Measurements from ENCODE around the gene ESPN.

Gene ESPN

DNA sequence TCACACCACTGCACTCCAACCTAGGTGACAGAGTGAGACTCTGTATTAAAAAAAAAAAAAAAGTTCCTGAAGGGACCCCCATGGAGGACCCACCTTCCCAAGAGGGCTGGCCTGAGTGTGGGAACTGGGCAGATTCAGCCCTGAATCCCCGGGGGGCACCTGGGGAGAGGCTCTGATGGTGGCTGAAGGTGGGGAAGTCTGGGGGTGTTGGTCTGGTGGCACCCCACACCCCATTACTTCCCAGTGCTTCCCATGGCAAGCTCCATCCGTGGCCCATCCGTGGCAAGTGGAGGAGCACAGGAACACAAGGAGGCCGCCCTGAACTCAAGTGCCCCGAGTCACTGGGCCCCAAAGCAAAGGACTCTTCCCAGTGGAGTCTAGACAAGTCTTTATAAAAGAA, 42.2 kb downstream of the ESPN start:
- DNase-seq = no peak

DNA sequence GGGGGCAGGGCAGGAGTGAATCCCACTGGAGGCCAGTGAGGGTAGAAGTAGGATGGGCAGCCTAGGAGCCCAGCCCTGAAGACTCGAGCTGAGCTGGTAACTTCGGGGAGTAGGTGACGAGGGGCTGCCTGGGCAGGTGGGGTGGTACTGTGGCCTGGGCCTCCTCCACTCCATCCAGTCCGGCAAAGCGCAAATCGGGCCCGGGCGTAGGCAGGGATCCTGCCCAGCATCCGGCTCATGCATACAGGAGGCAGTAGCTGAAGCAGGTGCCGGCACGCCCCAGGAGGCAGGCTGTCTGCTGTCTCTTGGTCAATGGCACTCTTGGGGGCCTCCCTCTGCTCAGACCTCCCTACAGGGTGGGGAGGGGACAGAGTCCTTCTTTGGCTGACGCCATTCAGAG, 42.6 kb downstream of the ESPN start:
- DNase-seq = no peak

DNA sequence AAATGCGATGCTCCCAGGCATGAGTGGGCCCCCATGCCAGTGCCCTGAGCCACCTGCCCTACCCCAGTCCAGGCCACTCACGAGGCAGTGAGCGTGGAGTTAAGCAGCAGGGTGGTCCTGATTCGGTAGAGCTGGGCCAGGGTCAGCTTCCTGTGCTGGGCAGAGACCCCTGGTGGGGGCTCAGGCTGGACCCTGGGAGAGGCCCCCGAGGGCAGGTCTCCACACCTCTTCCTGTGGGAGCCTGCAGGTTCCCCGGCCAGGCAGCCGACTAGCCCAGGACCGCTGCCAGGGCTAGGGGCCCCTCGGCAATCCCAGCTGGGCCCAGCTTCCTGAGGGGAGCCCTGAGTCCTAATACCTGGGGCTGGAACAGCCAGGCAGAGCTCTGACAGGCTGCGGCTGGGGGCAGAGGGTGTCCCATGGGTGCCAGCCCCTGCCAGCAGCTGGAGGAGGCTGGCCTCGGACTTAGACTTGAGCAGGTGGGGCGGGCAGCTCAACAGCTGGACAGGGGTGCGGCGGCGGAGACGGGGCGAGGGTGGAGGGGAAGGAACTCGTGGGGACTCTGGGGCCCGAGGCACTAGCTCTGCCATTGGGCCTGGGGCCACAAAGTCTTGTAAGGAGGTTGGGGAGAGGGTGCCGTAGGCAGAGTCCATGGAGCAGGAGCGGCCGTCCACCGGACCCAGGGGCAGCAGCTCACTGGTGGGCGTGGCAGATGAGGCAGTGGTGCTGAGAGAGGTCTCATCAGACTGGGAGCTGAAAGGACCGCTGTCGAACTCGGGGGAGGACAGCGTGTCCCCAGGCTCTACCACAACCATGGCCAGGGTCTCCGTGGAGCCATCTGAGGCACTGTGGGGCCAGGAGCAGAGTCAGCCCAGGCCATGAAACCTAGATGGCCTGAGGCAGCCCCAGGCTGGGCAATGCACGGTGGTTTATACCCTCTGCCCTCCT, 43.4 kb downstream of the ESPN start:
- no peak for DNase-seq

DNA sequence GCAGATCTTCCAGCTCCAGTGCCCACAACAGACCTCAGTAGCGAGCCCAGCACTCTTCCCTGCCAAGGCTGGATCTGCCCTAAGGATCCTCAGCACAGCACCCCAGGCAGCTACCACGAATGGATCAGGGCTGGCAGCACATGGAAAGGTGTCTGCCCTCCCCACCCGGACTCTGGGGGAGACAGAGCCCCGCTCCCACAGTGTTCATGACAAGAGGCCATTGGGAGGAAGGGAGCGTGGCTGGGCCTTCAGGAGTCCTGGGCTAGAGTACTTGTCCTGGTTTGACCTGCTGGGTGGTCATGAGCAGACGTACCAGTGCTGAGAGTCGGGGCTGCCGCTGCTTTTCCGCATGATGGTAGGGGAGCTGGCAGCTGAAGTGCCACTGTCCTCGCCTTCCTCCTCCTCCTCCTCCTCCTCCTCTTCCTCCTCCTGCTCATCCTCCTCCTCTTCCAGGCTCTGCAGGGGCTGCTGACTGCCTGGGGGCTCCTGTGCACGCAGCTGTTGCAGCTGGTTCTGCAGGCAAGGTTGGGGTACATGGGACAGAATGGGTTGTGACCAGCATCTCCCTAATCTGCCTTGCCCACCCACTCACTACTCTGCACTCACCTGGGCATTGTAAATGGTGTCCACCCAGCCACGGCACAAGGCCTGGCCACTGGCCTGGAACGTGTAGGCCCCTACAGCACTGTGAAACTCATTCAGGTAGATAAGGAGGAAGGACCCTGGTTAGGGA, 44.3 kb downstream of the ESPN start:
- no peak for DNase-seq

DNA sequence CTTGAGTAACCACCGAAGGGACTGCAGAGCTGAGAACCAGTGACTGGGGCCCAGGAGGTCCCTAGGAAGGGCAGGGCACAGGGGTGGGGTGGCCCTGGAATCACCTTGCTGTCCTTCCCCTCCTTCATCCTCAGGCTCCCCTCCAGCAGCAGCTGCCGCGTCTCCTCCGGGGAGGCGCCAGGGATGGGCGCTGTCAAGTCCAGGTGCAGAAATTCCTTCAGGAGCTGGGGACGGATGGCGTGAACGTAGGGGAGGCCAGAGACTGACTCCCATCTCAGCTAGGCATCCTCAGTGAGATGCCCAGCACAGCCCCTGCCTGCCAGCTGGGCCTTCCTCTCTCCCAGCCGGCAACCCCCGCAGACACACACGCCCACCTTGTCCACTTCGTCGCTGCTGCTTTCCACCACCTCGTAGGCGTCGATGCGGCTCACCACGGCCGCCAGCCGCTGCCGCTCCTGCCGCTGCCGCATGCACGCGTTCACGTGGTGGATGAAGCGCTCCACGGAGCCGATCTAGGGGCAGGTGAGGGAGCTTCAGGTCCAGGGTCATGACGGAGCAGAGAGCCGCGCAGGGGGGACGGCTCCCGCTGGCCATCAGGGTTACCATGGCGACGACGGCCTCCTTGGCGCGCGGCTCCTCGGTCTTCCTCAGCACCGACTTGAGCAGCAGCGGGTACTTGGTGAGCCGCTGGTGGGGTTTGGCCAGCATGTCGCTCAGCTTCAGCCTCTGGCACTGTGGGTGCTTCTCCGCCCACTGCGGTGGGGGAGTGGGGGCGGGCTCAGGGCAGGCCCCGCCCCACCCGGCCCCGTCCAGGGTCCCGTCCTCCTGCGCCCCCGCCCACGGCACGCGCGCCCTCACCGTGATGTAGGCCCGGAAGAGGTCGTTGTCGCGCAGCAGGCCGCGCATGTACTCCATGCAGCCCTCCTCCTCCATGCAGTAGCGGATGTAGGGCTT, 45.8 kb downstream of the ESPN start:
- no peak for DNase-seq

DNA sequence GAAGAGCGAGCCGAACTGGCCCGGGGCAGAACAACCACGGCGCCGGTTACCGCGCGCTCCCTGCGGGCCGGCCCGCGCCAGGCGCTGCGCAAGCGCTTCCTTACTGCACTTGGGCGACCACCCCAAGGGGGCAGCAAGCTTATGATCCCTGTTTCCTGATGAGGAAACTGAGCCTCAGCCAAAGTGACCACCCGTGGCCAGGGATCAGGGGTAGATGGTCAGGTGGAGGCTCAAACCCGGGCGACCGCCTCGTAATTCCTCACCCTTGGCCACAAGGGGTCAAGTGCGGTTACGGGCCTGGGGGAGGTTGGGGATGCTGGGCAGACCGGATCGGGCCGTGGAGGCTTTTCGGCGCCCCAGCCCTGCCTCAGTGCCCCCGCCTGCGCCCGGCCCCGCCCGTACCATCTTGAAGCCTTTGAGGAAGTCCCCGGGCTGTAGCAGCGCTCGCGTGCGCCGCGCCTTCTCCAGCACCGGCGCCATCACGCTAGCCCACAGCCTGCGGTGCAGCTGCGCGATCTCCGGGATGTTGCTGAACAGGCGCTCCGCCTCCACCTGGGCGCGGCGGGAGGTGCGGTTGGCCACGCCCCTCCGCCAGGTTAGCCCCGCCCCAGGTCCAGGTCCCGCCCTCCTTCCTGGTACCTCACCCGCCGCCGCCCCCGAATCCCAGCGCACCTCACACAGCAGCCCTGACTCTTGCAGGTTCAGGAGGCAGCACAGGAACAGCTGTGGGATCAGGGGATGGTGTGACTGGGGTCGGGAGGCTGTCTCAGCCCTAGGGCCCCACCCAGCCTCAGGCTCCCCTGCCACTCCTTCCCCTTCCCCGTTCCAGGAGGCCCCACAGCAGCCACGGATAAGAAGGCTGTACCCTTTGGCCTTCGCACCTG, 46.8 kb downstream of the ESPN start:
- DNase-seq = no peak

DNA sequence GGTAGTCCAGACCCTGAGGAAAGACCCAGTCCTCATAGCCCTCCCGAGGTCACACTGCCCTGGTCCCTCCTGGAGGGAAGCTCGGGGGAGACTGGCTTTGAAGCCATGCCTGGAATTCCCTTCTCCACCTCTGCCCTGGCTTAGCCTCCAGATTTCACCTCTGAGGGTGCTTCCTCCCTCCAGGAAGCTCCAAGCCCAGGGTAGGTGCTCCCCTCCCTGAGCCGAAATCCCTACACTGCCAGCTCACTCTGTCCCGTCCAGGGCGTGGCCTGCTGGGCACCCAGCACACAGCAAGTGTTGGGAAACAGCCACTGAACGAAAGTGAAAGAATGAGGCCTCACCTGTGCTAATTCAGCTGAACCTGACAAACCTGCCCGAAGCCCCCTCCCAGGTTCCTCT, 47.4 kb downstream of the ESPN start:
- no peak for DNase-seq

DNA sequence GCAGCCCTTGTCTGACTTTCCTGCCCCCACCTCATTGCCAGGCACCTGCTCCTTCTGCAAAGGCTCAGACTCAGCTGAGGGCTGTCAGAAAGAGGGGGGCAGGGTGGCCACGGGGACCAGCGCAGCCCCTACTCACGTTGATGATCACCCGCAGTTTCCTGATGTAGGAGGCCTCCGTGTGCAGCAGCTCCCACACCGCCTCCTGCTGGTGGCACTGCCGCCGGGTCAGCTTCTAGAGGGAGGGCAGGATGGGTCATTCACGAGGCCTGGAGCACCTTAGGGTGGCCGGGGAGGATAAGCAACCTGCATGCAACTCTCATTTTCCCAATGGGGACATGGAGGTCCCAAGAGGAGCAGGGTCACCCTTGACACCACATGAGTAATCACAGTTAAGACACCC, 47.8 kb downstream of the ESPN start:
- peak in 1 of 2 experiments; percentile 54 for DNase-seq

DNA sequence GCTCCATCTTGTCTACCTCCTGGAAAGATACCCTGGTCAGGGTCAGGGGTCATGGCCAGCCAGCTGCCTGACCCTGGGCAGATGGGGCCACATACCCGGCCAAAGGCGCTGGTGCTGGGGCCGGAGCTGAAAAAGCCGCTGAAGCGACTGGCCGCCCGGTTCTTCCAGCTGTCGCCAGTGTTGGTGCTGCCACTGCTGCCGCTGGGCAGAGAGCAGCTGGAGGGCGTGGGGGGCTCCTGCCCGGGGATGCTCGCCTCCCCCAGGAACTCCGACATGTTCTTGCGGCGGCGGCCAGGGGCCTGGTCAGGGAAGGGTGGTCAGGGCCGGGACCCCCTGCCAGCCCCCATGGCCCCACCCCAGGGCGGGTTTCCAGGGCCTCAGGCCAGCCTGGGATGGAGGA, 48.6 kb downstream of the ESPN start:
- DNase-seq = no peak

DNA sequence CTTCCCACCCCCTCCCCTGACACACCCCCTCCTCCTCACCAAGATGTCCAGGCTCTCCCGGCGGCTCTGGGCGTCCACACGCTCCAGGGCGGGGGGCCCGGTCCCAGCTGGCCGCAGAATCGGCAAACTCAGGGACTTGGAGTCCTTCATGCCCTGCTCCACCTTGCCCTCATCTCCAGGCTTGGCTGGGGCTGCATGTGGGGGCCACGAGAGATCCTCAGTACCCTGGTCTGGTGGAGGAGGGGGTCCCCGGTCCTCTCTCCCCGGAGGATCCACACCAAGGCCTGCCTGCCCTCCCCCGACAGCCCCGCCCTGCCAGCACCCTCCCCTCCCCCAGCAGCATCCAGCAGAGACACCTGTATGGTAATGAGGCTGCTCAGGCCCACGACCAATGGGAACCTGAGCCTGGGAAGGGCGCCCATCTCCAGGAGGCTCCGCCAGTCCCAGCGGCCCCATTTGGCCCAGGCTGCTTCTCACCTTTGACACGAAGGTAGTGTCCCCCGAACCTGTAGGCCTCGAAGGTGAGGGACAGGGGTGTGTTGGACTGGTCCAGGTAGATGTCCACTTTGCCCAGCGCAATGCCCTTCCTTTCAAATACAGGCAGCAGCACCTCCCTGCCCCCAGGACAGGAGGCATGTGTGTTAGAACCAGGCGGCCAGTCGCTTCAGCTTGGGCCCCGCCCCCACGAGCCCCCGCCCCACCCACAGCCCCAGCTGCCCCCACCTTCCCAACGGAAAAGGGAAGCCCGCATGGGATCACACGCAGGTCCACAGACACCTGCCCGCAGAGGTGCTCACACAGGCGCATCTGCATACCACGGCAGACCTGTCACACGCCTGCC, 49.6 kb downstream of the ESPN start:
- DNase-seq = no peak

DNA sequence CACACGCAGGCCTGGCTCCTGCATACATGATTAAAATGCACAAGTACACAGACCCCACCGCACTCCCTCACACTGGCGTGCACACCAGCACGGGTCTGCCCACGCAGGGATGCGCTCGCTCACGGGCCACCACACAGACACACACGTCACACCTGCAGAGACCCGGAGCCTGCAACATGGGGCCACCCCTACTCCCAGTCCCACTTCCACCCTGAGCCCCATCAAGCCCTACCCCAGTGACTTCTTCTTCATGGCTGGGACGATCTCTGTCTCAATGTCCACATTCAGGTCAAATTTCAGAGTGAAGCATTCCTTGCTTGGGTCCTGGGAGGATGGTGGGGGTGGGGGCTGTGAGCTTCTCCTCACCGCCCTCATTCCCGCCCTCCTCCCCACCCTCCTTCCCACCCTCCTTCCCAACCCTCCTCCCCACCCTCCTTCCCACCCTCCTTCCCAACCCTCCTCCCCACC, 50.3 kb downstream of the ESPN start:
- DNase-seq = no peak

DNA sequence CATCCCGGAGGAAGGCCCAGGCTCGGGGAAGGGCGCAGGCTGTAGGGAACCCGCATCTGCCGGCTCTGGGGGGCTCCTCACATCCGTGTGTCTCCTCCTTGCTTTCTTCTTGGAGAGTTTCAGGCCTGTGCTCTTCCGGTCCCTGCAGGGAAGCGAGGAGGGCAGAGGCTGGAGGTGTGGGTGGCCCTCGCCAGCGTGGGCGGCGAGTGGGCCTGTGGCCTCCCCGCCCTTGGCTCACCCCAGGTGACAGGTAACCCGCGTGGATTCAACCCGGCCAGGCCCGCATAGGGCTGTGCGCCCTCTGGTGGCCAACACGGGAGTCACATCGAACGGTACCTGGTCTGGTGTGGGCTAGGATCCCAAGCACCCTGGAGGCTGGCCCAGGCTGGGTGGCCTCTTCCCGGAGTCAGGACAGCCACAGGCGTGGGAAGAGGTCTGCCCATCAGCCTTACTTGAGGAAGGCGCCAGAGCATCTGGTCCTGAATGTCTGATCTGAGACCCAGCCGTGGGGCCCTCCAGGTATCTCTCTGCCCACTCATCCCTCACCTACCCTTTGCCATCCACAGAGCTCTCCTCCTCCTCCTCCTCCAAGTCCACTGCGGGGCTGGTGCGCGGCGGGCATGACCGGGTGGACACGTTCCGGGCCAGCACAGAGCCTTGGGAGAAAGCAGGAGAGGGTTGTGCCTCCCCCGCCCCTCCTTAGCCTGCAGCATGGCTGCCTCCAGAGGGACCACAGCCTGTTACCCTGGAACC, 51.0 kb downstream of the ESPN start:
- DNase-seq = peak; percentile 78 to 83

DNA sequence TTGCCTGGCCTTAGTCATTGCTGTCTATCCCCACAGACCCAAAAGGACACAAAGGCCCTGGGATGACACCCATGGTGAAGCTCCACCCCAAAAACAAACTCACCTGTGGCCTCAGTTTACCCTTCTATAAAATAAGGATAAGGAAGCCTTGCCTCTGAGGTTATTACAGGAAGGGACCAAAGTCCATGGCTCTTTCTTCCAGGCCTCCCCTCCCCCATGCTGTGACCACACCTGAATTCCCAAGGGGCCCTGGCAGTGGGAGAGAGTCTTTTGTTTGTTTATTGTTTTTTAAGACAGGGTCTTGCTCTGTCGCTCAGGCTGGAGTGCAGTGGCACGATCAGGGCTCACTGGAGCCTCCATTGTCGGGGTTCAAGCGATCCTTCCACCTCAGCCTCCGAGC, 51.9 kb downstream of the ESPN start:
- DNase-seq = no peak

DNA sequence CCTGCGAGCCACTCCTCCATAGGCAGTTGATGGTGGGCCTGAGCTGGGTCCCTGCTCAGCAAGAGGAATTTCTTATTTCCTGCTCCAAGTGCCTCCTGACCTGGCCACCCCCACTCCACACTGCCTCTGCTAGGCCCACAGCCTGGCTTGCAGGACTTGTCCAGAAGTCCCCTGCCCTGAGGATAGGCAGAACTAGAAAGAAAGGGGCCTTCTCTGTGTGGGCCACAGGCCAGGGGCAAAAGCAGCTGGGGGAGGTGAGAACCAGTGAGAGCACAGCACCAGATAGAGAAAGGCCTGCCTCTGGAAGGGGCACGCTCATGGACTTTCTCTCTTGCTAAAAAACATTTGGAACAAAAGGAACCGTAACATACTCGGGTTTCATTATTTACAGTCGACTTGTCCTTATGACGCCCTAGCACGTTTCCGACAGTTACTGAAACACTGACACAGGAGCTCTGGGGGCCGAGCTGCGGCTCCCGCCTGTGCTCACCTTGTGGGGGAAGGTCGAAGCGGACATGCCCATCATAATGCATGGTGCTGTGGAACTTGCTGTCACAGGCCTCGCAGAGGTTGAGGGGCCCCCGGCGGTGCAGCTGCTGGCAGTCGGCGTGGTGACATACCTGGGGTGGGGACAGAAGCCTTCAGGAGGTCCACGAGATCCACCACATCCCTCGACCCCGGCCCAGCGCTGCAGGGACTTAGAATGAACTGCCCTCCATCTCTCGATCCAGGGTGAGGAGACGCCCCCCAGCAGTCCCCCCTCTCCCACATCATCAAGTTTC, 52.7 kb downstream of the ESPN start:
- DNase-seq = no peak

DNA sequence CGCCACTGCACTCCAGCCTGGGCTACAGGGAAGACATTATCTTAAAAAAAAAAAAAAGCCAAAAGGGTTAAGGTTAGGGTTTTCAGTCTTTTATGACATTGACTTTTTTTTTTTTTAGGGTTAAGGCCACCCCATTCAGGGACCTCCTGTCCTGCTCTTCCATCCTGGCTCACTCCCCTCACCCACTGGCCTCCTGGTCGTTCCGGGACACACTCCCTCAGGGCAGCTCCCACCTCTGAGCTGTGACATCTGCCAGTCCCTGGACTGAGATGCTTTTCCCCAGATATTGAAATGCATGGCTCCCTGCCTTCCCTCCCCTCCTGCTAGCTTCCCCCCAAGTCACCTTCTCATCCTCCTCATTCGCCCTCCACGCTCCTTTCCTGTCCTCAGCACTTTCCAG, 57.2 kb downstream of the ESPN start:
- no peak for DNase-seq

DNA sequence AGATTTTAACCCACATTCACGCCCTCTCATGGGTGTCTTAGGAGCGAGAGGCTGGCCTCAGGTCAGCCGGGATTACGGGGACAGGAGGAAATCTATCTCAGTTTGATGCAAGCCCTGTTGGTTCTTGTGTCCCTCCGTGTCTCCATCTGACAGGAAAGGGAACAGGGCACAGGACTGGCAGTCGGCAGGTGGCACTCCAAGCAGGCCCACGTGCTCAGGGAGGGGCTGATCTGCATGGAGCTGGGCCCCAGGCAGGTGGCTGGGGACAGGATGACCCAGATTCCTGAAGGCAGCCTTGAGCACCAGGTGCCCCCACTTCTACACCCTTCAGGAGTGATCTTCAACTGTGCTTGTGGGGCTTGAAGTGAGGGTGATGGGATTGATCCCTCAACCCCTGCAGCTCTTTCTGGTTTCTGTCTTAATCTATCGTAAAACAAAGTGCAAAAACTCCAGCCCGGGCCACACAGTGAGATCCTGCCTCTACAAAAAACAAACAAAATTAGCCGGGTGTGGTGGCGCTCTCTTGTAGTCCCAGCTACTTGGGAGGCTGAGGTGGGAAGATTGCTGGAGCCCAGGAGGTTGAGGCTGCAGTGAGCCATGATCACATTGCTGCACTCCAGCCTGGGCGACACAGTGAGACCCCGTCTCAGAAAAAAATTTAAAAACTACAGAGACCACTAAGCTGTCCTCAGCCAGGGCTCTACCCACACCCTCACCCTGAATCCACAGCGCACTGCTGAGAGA, 58.6 kb downstream of the ESPN start:
- DNase-seq = no peak

DNA sequence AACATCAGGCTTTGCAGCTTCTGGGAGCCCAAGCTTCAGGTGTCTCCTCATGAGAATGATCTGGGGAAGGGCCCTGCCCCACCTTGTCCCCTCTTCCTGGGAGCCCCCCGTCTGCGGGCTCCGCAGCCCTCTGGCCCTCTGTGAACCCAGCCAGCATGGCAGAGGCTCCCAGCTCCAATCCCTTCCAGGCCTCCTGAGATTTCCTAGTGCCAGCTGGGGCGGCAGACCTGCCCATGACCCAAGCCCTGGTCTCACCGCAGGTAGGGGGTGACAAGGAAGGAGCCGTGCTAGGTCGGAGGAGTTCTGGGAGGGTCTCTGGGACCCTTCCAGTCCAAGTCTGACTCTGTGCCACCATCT, 59.2 kb downstream of the ESPN start:
- no peak for DNase-seq

DNA sequence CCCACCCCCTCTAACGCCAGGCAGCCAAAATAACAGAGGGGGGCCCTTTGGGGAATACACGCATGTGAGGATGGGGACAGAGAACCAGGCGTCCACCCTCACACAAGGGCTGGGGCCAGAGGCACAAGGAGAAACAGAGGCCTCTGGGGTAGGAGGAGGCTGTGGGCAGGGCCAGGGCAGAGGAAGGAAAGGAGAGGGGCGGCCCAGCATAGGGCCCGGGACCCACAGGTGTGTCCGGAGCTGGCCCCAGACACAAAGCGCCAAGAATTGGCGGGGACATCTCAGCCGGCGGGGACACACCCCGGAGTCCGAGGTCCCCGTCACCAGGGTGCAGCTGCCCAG, 60.2 kb downstream of the ESPN start:
- DNase-seq = no peak
